Stimulated activated CD4-positive, alpha-beta T cell treated with anti-CD3 and anti-CD28 coated beads, Interleukin-1b, Interleukin-23, amount 100 ng/mL, for 48 hours (primary cell): ENCODE measurements around the gene MBD3L2.
A peak's percentile ranks its signal among the peaks of the same experiment; 100 is the strongest.
"Not testable (repeated sequence)": the region's sequence is repeated elsewhere in the genome, so short reads cannot be mapped to it uniquely, and the experiment has no call there.

Experiments used
- DNase-seq: peaks from one replicate; pipeline ENCODE4 v3.0.0-alpha.2; 2020

Gene MBD3L2

DNA sequence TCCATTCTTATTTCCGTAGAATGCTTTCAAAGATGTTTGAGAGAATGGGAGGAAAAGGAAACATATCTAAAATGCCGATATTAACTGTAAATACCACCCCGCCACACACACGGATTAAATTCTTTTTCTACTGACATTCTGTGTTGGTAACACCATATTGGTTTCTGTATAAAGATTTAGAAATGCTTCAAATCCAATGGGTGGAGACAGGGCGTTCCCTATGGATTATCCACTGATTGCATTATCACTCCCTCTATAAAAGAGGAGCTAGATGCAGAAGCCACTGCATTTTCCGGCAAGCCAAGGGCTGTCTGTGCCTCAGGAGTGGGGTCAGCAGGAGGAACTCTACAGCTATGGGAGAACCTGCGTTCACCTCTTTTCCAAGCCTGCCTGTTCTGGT lies at the start of gene MBD3L2:
TSS of gene MBD3L2 (plus strand) at position 301 of the 400 bp plus-strand sequence. CDS start at position 354, 53 bp downstream.
- not testable (repeated sequence) for DNase-seq

DNA sequence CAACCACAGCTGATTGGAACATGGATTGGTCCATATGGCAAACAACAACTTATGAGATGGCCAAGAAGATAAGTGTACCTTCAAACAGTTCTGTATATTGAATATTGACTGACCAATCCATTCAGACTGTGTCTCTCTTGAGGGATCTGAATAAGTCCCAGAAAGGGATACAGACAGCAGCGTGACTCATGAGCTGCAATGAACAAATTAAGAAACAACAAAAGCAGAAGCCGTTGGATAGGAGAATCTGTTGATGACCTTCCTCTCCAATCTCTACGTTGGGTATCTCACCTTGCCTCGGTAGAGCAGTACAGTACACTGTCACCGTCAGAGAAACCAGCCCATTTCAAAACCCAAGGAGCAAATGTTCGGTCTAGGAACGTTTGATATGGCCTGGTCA lies 49.2 kb upstream of the MBD3L2 start:
- no peak for DNase-seq

DNA sequence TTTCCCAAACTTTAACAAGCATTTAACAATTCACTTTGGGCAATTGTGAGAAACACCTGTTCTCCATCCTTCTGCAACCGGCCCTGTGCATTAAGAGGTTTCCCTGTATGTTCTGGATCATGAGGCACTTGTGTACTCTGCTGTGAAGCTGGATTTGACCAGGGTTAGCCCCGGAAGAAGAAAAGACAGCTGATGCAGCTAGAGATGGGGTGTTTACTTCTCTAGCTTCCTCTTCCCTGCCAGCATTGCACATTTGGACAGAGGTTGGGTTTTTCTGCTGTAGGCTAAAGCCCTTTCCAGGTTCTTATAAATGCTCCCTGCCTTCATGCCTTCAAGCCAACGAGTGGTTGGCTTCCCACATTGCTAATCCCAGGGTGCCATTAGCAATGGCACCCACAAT lies 48.8 kb upstream of the MBD3L2 start:
- DNase-seq, result no peak

DNA sequence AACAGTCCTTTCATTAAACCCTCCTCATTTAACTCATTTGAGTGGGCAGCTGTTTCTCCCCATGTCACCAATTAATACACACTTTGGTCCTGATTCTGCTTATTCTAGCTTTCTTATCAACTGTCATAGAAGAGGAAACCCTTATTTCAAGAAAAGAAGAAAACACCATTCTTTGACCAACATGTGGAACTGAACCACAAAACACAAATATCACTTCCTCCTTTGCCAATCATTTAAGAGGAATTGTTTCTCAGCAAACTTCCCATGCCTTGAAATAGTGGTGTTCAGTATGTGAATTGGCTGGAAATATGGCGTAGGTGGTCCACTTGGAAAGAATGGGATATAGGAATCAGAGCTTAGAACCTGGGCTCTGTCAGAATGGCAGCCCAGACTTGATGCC lies 48.3 kb upstream of the MBD3L2 start:
- no peak for DNase-seq

DNA sequence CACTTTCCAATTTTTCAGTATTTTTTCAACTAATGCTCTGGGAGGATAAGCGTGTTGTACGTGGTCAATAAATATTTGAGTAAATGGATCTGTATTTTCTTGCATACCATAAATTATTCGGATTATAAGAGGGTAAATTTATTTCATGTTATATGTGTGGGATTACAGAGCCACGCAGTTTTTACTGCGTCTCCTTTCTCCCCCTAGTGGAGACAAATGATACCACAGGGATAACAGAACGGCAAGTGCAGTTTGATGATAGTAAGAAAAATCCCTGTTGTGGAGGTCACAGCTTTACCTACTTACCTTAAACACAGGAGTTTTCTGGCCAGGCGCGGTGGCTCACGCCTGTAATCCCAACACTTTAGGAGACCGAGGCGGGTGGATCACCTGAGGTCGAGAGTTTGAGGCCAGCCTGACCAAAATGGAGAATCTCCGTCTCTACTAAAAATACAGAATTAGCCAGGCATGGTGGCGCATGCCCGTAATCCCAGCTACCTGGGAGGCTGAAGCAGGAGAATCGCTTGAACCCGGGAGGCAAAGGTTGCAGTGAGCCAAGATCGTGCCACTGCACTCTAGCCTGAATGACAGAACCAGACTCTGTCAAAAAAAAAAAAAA lies 44.7 kb upstream of the MBD3L2 start:
- DNase-seq, result no peak

DNA sequence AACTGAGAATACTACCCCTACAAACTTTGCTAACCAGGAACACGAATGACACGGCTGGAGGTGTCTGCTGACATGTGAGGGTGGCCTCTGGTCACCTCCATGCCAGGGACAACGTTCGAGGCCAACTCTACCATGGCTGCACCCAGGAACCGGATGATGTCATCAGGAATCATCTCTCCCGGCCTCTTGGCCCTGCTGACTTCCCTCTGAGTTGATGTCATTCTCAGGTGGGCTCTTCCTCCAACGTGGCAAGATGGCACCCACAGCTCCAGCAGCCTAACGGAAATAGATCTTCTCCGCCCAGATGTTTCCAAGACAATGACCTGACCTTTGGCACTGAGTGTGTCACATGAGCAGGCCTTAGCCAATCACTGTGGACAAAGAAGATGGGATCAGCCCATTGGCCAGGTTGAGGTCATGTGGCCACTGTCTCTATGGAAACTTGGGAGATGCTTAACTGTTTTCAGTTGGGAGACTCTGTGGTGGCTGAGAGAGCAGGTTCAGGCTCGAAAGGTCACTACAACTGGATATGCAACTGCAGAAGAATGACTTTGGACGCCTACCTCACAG lies 42.9 kb upstream of the MBD3L2 start:
- no peak for DNase-seq

DNA sequence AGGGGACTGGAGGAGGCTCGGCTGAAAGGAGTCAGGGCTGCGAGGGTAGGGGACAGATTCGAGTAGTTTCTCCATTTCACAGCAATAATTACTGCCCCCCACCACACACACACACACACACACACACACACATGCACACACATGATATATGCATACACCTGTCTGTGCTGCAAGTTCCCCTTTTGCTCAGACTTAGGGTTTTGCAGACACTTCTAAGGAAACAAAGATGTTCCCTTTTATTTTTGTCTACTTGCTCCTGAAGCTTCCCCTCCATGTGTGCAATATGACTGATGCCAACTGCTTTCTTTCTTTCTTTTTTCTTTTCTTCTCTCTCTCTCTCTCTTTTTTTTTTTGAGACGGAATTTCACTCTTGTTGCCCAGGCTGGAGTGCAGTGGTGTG lies 41.3 kb upstream of the MBD3L2 start:
- DNase-seq, result no peak

DNA sequence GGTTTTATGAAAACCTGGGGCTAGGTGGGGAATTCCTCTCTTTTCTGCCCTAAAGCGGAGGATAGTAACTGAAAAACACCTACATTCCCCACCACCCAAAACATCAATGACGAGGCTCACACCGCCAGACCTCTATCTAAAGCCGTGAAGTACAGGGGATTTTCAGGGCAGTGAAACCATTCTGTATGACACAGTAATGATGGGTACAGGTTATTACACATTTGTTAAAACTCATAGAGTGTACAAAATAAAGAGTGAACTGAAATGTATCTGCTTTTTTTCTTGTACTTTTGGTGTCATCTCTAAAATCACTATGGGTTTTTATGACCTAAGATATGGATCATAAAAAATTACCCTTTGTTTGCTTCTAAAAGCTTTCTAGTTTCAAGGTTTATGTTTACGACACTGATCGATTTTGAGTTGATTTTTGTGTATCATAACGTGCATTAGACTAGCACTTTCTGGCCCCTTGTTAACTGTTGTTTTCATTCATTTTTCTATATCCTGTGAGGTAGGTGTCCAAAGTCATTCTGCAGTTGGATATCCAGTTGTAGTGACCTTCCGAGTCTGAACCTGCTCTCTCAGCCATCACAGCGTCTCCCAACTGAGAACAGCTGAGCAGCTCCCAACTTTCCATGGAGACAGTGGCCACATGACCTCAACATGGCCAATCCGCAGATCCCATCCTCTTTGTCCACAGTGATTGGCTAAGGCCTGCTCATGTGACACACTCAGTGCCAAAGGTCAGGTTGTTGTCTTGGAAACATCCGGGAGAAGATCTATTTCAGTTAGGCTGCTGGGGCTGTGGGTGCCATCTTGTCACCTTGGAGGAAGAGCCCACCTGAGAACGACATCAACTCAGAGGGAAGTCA lies 38.2 kb upstream of the MBD3L2 start:
- DNase-seq, result peak; percentile 37

DNA sequence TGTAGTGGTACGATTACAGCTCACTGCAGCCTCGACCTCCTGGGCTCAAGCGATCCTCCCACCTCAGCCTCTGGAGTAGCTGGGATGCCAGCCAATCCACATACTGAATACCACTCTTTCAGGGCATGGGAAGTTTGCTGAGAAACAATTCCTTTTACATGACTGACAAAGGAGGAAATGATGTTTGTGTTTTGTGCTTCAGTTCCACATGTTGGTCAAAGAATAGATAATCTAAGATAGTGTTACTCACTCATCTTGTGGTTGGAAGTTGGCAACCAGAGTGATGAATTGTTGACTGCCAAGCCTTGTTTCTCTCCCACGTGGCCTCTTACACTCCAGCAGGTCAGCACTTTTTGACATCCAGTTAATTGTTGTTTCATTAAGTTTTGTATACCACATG lies 35.4 kb upstream of the MBD3L2 start:
- DNase-seq, result peak; percentile 22

DNA sequence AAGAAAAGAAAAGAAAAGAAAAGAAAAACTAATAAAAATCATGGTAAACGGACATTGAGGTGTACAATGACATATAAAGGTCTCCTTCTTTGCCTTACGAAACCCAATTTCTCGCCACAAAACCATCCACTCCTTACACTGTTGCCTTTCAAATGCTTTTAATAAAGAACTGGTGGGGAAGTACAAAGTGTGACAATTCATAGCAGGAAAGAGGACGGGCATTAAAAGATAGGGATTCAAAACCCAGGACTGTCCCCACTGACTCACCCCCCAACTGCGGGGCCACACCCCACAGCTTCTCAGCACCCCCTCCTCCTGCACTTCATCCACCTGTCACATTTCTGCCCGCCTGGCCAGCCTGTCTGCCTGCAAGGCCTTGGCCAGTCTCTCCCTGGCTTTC lies 30.3 kb upstream of the MBD3L2 start:
- no peak for DNase-seq

DNA sequence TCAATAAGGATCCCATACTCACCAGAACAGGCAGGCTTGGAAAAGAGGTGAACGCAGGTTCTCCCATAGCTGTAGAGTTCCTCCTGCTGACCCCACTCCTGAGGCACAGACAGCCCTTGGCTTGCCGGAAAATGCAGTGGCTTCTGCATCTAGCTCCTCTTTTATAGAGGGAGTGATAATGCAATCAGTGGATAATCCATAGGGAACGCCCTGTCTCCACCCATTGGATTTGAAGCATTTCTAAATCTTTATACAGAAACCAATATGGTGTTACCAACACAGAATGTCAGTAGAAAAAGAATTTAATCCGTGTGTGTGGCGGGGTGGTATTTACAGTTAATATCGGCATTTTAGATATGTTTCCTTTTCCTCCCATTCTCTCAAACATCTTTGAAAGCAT lies 27.8 kb upstream of the MBD3L2 start, which contains the start of gene MBD3L2B:
TSS of gene MBD3L2B (minus strand) at position 101 of the 400 bp plus-strand sequence. CDS start at position 67, 34 bp downstream.
- DNase-seq, result not testable (repeated sequence)

DNA sequence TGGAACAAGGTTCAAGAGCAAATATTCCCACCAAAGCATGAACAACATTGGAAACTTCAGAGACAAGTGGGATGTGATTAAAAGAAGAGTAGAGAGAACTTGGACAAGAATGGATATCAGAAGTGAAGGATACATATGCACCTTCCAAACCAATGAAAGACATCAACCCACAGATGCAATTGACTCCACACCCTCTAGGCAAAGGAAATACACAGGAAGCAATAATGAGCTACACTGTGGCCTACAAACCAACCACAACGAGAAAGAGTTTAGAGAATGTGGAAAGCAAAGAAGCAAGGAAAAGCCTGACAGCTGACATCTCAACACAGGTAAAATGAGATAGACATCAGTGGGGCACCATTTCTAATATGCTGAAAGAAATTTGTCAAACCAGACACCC lies 20.3 kb upstream of the MBD3L2 start:
- not testable (repeated sequence) for DNase-seq

DNA sequence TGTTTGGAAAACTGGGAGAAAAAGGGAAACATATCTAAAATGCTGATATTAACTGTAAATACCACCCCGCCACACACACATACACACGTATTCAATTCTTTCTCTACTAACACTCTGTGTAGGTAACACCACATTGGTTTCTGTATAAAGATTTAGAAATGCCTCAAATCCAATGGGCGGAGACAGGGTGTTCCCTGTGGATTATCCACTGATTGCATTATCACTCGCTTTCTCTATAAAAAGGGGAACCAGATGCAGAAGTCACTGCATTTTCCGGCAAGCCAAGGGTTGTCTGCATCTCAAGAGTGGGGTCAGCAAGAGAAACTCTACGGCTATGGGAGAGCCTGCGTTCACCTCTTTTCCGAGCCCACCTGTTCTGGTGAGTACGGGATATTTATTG lies 18.8 kb upstream of the MBD3L2 start, which contains the start of gene MBD3L5:
TSS of gene MBD3L5 (plus strand) at position 301 of the 400 bp plus-strand sequence. CDS start at position 335, 34 bp downstream.
- not testable (repeated sequence) for DNase-seq

DNA sequence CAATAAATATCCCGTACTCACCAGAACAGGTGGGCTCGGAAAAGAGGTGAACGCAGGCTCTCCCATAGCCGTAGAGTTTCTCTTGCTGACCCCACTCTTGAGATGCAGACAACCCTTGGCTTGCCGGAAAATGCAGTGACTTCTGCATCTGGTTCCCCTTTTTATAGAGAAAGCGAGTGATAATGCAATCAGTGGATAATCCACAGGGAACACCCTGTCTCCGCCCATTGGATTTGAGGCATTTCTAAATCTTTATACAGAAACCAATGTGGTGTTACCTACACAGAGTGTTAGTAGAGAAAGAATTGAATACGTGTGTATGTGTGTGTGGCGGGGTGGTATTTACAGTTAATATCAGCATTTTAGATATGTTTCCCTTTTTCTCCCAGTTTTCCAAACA lies 9.0 kb upstream of the MBD3L2 start, which contains the start of gene MBD3L4:
TSS of gene MBD3L4 (minus strand) at position 101 of the 400 bp plus-strand sequence. CDS start at position 66, 35 bp downstream.
- DNase-seq, result not testable (repeated sequence)

DNA sequence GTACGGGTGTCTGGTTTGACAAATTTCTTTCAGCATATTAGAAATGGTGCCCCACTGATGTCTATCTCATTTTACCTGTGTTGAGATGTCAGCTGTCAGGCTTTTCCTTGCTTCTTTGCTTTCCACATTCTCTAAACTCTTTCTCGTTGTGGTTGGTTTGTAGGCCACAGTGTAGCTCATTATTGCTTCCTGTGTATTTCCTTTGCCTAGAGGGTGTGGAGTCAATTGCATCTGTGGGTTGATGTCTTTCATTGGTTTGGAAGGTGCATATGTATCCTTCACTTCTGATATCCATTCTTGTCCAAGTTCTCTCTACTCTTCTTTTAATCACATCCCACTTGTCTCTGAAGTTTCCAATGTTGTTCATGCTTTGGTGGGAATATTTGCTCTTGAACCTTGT lies 7.6 kb upstream of the MBD3L2 start:
- not testable (repeated sequence) for DNase-seq

DNA sequence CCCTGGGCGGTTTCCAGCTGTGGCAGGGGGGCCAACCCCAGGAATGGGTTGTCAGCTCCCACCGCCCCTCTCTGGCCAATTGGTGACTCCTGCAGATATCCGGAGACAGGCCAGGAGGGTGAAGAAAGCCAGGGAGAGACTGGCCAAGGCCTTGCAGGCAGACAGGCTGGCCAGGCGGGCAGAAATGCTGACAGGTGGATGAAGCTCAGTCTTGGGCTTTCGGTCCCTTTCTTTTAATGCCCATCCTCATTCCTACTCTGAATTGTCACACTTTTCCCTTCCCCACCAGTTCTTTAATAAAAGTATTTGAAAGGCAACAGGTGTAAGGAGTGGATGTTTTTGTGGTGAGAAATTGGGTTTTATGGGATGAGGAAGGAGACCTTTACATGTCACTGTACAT lies 2.3 kb downstream of the MBD3L2 start:
- not testable (repeated sequence) for DNase-seq

DNA sequence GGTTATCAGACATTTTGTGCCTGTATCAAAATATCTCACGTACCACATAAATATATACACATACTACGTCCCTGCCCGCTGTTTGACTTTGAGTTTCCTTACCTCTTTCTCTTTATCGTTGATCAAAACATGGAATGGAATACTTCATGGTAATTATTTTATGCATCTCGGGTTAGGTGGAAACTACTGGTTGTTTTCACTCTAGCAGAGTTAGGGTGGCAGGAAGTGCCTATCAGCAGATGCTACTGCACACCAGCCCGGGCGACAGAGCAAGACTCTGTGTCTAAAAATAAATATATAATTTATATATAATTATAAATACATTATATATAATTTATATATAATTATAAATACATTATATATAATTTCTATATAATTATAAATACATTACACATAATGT lies 3.8 kb downstream of the MBD3L2 start:
- not testable (repeated sequence) for DNase-seq

DNA sequence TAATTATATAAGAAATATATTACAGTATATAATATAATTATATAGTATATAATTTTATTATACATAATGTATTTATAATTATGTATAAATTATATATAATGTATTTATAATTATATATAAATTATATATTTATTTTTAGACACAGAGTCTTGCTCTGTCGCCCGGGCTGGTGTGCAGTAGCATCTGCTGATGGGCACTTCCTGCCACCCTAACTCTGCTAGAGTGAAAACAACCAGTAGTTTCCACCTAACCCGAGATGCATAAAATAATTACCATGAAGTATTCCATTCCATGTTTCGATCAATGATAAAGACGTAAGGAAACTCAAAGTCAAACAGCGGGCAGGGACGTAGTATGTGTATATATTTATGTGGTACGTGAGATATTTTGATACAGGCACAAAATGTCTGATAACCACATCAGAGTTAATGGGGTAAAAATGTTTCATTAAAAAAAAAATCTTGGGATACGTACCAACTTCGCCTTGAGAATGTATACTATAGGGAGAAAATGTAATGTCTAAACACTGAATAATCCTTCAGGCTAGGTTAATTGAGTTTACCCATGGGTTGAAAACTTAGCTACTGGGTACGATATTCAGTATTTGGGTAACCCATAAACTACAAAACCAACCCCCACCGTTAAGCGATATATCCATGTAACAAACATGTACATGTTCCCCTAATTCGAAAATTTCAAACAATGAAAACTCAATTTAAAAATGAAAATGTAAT lies 5.7 kb downstream of the MBD3L2 start:
- DNase-seq, result not testable (repeated sequence)

DNA sequence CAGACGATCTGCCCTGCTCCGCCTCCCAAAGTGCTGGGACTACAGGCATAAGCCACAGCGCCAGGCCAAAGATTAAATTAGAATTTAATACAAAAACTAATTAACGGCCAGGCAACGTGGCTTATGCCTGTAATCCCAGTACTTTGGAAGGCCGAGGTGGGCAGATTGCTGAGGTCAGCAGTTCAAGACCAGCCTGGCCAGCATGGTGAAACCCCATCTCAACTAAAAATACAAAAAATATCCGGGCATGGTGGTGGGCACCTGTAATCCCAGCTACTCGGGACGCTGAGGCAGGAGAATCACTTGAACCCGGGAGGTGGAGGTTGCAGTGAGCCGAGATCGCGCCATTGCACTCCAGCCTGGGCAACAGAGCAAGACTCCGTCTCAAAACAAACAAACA lies 6.6 kb downstream of the MBD3L2 start:
- DNase-seq, result not testable (repeated sequence)

DNA sequence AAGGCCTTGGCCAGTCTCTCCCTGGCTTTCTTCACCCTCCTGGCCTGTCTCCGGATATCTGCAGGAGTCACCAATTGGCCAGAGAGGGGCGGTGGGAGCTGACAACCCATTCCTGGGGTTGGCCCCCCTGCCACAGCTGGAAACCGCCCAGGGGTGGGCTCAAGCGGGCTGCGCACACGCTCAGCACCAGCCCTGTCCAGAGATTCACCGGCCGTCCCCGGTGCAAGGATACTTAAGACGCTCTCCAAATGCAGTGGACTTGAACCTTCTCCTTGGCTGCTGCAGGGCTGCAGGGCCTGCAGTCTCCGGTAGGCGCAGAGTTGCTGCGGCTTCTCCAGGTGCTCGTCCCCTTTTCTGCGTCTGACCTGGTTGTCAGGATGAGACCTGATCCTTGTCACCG lies 7.2 kb downstream of the MBD3L2 start:
- DNase-seq, result not testable (repeated sequence)

DNA sequence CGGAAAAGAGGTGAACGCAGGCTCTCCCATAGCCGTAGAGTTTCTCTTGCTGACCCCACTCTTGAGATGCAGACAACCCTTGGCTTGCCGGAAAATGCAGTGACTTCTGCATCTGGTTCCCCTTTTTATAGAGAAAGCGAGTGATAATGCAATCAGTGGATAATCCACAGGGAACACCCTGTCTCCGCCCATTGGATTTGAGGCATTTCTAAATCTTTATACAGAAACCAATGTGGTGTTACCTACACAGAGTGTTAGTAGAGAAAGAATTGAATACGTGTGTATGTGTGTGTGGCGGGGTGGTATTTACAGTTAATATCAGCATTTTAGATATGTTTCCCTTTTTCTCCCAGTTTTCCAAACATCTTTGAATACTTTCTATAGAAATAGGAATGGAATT lies 9.5 kb downstream of the MBD3L2 start, which contains the start of gene MBD3L3:
TSS of gene MBD3L3 (minus strand) at position 101 of the 400 bp plus-strand sequence. CDS start at position 30, 71 bp downstream.
- DNase-seq, result not testable (repeated sequence)

DNA sequence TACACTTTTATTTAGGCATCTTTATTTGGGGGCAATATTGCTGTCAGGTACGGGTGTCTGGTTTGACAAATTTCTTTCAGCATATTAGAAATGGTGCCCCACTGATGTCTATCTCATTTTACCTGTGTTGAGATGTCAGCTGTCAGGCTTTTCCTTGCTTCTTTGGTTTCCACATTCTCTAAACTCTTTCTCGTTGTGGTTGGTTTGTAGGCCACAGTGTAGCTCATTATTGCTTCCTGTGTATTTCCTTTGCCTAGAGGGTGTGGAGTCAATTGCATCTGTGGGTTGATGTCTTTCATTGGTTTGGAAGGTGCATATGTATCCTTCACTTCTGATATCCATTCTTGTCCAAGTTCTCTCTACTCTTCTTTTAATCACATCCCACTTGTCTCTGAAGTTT lies 10.9 kb downstream of the MBD3L2 start:
- not testable (repeated sequence) for DNase-seq

DNA sequence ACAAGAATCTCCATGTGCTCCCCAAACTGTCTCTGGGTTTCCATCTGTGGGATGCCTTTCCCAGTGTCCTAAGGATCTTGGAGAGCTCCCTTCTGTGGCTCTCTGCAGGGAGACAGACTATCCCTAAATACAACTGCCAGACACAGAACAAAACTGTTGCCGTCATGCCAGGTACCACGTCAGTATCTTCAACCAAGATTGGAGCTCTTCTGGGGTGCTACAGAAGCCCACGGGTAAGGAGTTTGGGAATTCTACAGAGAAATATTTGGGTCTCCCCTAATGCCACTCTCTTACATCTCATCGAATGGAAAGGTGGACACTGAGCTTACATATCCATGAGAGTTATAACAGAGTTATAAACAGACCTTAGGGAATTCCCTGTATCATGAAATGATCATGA lies 14.2 kb downstream of the MBD3L2 start:
- no peak for DNase-seq
